ENCODE data around the gene UBE2D2.
"Not testable (repeated sequence)": the region's sequence is repeated elsewhere in the genome, so short reads cannot be mapped to it uniquely, and the experiment has no call there.

UBE2D2 gene

DNA sequence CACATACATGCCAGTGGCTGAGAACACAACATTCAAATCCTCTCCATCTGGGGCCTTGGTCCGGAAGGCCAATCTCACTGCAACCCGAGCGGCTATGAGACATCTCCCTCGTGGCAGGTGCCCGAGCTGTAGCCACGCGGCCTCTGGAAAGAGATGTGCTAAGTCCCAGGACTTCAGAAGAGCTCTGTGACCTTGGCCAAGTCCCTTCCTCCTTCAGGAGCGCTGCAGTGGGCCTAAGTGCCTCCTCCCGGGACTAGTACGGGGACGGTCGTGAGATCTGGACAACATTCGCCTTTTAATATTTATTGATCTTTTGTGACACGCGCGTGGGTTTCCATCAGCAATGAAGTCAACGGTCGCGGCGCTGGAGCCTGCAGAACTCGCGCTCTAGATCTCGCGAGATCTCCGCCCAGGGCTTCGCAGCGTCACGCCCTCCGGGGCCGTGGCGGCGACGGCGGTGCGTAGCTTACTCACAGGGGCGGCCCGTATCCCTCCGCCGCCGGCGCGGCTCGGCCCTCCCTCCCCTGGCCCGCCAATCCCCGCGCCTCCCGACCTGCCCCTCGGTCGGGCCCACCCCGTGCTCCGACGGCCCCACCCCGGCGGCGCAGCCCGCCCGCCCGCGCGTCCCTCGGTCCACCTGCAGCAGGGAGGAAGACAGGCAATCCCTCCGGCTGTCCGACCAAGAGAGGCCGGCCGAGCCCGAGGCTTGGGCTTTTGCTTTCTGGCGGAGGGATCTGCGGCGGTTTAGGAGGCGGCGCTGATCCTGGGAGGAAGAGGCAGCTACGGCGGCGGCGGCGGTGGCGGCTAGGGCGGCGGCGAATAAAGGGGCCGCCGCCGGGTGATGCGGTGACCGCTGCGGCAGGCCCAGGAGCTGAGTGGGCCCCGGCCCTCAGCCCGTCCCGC is at the start of gene UBE2D2:
Gene UBE2D2 (plus strand): TSS at position 588 of the 903 bp plus-strand sequence. CDS start 453 bp downstream, outside the sequence.
- peak; percentile 90 for DNase-seq (ENCODE audit: low read depth, low spot score)

DNA sequence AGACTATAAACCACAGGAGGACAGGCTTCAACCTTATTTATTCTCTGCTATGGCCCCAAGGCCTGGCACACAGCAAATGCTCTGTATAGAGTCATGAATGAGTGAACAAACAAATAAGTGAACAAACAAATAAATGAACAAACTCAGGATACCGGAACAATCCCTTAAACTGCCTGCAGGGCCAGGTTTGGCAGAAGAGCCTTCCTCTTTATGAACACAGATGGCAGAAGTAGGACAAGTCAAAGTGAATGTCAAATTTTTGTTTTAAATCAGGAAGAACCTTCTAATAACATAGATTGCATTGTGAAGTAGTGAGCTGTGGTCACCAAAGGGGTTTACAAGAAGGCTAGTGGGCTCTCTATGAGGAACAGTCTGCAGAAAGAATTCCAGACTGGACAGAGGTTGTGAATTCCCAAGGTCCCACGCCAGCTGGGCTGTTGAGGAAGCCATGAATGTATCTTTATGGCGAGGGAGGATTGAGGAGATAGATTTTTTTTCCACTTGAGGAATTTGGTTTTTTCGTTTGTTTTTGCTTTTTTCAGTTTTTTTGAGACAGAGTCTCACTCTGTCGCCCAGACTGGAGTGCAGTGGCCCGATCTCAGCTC is 48.3 kb upstream of the UBE2D2 start:
- DNase-seq (ENCODE audit: low read depth, low spot score) = no peak

DNA sequence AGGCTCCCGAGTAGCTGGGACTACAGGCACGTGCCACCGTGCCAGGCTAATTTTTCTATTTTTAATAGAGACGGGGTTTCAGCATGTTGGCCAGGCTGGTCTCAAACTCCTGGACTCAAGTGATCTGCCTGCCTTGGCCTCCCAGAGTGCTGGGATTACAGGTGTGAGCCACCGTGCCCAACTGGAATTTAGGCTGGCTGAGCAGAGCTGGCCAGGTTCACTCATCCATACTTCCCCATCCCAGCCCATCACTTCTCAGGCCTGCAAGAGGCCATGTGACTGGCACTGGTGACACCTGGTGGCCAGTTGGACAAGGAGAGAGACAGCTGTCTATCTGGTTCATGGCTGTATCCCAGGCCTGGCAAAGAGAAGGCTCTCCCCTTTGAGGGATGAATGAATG is 47.7 kb upstream of the UBE2D2 start:
- DNase-seq (ENCODE audit: low read depth, low spot score) = peak; percentile 65

DNA sequence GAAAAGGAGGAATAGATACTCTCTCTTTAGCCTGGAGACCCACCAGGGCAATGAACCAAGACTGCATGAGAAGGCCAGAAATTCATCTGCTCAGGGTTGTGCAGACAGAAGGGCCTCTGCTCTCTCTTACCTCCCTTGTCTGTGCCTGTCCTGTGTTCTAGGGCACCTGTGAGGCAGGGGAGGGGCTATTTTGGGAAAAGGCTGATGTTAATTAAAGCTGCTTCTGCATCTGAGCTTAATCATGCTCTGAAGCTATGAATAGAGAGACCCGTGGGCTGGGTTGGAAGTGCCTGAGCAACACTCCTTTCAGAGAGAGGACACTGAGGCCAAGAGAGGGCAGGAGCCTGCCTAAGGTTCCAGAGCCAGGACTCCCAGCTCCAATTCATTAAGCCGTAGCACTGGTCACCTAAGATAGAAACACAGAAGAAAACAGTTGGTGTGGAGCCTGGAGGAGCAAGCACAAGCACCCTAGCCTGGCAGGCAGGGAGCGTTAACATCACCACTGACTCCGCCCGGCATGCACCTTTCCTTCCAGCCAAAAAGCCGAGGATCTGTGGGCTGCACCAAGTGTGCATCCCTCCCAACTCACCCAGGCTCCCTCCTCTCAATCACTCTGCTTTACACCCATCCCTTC is 47.2 kb upstream of the UBE2D2 start:
- DNase-seq (ENCODE audit: low read depth, low spot score) = no peak

DNA sequence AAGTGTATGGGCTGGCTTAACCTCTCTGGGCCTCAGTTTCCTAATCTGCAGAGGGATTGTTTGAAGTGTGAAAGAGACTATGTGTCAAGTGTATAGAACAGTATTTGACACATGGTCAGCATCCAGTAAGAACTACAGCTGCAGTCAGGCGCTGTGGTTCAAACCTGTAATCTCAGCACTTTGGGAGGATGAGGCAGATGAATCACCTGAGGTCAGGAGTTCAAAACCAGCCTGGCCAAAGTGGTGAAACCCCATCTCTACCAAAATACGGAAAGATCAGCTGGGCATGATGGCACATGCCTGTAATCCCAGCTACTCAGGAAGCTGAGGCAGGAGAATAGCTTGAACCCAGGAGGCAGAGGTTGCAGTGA is 46.7 kb upstream of the UBE2D2 start:
- no peak for DNase-seq (ENCODE audit: low read depth, low spot score)

DNA sequence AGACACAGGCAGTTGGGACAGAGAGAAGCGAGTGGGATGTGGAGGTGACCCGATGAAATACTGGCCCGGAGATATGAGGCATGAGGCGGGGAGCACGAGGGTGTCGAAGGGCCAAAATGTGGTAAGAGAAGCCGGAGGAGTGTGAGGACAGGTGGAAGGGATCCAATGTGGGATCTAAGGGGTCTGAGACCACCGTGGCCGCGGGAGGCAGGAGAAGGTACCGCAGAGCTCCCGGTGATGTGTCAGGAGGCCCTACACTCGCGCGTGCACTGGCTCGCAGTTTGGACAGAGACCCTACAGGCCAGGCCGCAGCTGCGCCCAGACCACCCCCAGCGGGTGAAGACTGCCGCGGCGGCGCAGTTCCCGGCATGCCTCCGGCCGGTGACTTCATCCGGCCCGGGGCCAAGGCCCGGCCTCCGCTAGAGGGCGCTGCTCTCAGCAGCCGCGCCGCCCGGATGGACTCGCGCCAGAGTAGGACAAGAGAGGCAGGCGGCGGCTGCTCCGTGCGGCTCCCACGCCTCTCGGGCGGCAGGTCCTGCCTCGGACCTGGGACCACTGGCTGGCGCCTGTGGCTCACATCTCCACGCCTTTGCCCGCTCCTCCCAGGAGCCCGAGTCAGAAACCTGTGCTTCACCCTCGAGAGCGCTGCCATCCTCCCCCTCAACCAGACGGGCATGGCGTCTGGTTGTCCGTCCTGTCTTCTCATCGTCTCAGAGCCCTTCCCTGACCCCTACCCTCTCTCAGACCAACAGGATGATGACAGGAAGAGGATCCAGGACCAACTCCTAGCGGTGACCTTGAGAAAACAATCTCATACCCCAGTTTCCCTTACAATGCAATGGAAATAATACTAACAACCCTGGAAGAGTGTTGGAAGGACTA is 43.2 kb upstream of the UBE2D2 start:
- peak; percentile 78 for DNase-seq (ENCODE audit: low read depth, low spot score)

DNA sequence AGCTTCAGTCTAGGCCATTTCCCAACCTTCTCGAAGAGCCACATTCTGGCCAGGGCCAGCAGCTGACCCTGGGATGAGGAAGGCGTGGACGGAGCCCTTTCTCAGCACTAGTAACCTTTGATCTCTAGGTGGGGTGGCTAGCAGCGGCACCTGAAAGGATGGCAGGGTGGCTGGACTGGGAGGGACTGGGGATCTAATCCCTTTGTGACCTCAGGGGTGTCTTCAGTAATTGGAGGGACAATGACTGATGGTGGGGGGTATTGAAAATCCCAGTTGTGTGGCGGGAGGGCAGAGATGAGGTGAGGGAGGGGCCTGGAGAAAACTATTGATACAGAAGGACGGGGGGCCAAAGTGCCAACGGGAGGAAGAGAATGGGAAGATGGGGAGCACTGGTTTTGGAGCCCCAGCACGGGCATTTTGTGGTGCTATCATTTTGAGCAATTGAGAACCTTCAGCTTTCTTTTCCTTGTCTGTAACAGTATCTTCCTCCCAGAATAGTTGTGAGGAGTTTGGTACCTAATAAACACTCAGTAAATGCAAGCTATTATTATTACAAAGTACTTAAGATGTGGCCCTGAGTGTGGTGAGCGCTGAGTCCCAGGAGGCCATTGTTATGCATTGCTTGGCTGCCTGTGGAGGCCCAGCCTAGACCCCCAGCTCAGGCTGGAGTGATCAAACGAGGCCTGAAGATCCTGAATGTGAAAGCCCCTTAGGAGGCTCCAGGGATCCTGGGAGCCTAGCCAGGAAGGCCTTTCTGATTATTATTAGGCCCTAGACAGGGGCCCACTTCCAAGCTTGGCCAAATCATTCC is 37.3 kb upstream of the UBE2D2 start:
- DNase-seq (ENCODE audit: low read depth, low spot score) = no peak

DNA sequence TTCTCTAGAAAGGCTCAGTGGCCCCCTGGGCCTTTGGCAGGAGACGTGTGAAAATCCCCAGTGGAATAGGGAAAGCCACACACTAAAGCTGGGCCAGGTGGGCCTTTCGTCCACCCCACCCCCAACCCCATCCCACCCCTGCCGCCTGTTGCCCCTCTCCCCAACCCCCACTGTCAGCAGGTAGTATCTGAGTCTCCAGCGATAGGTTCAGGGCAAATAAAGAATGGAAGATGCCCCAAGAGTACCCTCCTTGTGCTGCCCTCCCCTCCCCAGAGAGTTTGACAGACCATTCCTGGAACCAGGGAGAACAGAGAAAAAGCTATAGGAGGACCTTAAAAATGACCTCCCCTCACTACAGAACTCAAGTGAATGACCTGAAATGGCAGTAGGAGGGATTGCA is 36.7 kb upstream of the UBE2D2 start:
- no peak for DNase-seq (ENCODE audit: low read depth, low spot score)

DNA sequence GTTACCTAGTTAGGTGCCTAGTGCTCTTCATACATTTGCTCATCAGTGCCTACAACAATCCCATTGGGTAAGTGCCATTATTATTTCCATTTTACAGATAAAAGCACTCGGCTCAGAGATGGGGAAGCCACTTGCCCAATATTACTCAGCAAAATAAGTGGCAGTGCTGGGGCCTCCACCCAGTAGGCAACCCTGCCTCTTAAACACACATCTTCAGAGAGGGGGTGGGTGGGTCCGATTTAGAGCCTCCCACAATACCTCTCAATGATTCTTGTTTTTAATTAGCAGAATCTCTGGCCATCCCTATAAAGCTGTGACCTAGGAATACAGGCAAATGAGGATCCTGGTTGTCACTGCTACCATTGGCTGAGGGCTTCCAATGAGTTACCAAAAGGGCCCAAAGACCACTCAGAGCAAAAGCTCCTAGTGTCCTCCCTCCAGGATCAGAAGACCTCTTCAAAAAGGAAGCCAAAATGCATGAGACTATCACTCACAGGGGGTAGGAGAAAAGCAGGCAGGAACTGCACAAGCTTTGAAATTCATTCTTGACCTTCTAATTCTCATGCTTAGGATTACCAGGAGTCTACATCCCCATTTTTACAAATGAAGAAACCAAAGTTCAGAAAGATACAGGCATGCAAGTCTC is 36.1 kb upstream of the UBE2D2 start:
- DNase-seq (ENCODE audit: low read depth, low spot score) = no peak

DNA sequence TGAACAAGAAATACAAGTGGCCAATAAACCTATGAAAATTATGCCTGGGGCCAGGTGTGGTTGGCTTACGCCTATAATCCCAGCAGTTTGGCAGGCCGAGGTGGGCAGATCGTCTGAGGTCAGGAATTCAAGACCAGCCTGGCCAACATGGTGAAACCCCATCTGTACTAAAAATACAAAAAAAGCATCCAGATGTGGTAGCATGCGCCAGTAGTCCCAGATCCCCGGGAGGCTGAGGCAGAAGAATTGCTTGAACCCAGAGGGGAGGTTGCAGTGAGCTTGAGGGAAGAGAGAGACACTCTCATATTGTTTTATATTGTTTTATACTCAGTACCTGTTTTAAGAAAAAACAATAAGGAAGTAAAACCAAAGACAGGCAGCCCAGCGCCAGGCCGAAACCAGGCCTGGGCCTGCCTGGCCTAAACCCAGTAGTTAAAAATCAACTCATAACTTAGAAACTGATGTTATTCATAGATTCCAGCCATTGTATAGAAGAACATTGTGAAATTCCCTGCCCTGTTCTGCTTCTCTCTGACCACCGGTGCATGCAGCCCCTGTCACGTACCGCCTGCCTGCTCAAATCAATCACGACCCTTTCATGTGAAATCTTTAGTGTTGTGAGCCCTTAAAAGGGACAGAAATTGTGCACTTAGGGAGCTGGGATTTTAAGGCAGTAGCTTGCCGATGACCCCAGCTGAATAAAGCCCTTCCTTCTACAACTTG is 35.4 kb upstream of the UBE2D2 start:
- DNase-seq (ENCODE audit: low read depth, low spot score) = not testable (repeated sequence)

DNA sequence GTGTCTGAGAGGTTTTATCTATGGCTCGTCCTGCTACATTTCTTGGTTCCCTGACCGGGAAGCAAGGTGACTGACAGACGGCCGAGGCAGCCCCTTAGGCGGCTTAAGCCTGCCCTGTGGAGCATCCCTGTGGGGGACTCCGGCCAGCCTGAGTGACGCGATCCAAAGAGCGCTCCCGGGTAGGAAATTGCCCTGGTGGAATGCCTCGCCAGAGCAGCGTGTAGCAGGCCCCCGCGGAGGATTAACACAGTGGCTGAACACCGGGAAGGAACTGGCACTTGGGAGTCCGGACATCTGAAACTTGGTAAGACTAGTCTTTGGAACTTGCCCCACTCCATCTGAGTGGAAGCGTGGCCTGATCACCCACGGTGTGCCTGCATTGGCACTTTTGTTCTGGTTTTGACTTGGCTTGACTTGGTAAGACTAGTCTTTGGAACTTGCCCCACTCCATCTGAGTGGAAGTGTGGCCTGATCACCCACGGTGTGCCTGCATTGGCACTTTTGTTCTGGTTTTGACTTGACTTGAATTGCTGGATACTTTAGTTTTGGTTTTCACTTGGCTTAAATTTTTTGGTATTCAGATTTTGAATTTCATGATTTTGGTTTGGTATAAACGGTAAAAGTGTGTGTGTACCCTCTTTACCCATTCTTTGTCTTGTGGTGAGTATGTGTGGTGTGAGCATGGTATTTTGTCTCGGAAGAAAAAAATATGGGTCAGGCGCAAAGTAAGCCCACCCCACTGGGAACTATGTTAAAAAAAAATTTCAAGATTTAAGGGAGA is 34.6 kb upstream of the UBE2D2 start:
- not testable (repeated sequence) for DNase-seq (ENCODE audit: low read depth, low spot score)

DNA sequence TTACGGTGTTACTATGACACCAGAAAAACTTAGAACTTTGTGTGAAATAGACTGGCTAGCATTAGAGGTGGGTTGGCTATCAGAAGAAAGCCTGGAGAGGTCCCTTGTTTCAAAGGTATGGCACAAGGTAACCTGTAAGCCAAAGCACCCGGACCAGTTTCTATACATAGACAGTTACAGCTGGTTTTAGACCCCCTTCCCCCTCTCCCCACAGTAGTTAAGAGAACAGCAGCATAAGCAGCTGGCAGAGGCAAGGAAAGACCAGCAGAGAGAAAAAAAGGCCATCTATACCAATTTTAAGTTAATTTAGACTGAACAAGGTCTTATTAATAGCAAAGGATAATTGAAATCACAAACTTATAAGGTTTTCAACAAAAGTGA is 34.1 kb upstream of the UBE2D2 start:
- DNase-seq (ENCODE audit: low read depth, low spot score) = not testable (repeated sequence)

DNA sequence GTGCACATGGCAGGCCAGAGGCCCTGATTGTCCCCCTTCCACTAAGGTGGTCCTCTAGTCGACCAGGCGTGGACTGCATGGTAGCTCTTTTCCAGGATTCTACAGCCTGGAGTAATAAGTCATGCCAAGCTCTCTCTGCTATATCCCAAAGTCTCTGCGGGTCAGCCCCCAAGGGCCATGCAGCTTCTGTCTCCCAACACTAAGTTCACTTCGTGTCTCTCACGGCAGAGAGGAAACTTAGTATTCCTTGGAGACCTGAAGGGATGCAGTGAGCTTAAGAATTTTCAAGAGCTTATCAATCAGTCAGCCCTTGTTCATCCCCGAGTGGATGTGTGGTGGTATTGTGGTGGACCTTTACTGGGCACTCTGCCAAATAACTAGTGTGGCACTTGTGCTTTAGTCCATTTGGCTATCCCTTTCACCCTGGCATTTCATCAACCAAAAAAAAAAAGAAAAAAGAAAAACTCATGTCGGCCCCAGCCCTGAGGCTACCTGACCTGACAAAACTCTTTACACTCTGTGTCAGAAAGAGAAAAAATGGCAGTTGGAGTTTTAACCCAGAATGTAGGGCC is 33.2 kb upstream of the UBE2D2 start:
- DNase-seq (ENCODE audit: low read depth, low spot score) = not testable (repeated sequence)

DNA sequence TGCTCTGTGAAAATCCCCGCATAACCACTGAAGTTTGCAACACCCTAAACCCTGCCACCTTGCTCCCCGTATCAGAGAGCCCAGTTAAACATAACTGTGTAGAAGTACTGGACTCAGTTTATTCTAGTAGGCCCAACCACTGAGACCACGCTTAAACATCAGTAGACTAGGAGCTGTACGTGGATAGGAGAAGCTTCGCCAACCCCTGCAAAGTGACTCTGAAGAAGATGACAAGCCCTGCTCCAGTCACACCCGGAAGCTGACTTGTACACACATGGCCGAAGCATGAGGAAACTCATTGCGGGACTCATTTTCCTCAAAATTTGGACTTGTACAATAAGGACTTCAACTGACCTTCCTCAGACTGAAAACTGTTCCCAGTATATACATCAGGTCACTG is 32.4 kb upstream of the UBE2D2 start:
- not testable (repeated sequence) for DNase-seq (ENCODE audit: low read depth, low spot score)

DNA sequence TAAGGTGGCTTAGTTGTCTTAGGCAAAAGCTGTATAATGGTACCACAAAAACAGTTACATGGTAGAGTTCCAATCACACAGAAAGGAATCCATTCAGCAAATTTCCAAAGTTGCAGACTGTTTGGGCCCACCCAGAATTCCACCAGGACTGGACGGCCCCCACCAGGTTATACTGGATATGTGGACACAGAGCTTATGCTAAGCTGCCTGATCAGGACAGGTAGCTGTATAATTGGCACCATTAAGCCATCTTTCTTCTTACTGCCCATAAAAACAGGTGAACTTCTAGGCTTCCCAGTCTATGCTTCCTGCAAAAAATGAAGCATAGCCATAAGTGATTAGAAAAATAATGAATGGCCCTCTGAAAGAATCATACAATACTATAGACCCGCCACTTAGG is 31.1 kb upstream of the UBE2D2 start:
- DNase-seq (ENCODE audit: low read depth, low spot score) = not testable (repeated sequence)

DNA sequence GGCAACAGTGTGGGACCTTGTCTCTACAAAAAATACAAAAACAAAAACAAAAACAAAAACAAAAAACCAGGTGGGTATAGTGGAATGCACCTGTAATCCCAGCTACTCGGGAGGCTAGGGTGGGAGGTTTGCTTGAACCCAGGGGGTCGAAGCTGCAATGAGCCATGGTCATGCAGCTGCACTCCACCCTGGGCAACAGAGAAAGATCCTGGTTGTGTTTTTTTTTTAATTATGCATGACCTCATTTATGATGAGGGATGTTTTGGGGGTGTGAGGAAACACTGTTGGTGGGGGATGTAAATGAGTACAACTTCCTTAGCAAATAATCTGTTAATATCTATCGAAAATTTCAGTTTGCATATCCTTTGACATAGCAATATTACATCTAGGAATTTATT is 29.4 kb upstream of the UBE2D2 start:
- DNase-seq (ENCODE audit: low read depth, low spot score) = no peak

DNA sequence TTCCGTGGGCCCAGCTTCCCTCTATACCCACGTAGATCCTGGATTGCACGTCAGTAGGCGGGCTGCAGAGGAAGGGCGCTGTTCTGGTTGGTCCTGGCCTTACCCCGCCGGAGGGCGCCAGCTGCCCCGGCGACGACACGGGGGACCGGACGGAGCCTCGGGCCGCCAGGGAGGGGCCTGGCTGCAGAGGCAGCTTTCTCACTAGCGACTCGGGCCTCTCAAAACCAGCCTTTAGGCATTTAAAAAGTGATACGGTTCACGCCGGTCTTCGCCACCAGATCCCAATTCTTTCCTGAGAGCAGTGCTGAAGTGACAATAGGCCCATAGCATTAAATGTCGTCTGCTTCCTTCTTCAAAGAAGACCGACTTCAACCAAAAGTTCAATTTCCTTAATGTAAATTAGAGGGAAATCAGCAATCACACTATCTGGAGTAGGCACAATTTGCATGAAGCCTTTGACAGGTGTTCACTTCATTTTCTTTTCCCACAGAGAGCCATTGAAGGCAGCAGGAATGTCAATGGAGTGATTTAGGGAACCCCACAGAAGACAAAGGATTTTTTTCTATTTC is 17.6 kb upstream of the UBE2D2 start:
- no peak for DNase-seq (ENCODE audit: low read depth, low spot score)

DNA sequence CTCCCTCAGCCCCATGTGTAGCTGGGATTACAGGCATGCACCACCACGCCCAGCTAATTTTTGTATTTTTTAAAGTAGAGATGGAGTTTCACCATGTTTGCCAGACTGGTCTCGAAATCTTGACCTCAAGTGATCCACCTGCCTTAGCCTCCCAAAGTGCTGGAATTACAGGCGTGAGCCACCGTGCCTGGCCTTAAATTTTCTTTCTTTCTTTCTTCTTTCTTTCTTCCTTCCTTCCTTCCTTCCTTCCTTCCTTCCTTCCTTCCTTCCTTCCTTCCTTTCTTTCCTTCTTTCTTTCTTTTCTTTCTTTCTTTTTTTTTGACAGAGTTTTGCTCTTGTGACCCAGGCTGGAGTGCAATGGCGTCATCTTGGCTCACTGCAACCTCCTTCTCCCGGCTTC is 14.5 kb upstream of the UBE2D2 start:
- not testable (repeated sequence) for DNase-seq (ENCODE audit: low read depth, low spot score)

Data from activated CD4-positive, CD25-positive, alpha-beta regulatory T cell treated with anti-CD3 and anti-CD28 coated beads, Interleukin-2, amount 50 U/mL, for 16 hours (primary cell).